Calu3 (cell line): ENCODE measurements around the gene DAB2. TPM values are rescaled to one million over a fixed set of nuclear protein-coding genes. Genes with fewer than 3 reads are reported as not detected.
"Not testable (repeated sequence)": the region's sequence is repeated elsewhere in the genome, so short reads cannot be mapped to it uniquely, and the experiment has no call there.

Source experiments
- BruUV-seq: library from RNA; stranded (reverse); fragments of 400-500 nt; replicated peaks from 2 replicates; lab custom pipeline; 2021; lab: Mats Ljungman, UMichigan
- CTCF ChIA-PET: fragments of 300-600 bp; sonication (Branson Sonifier 250); formaldehyde crosslinking; loops from one replicate; lab custom pipeline; 2022; ENCODE audit warnings: antibody characterized with exemption; lab: Charles Lee
- DNase-seq: peaks from one replicate; pipeline ENCODE4 v3.0.0; 2022
- H3K27ac Mint-ChIP-seq: one replicate; pipeline ENCODE4 v1.8.0; 2022; ENCODE audit warnings: mixed read lengths; ENCODE audit not compliant: unreplicated experiment
- H3K27me3 Mint-ChIP-seq: one replicate; pipeline ENCODE4 v1.8.0; 2022; ENCODE audit warnings: mixed read lengths; ENCODE audit not compliant: unreplicated experiment
- H3K36me3 Mint-ChIP-seq: one replicate; pipeline ENCODE4 v1.8.0; 2022; ENCODE audit warnings: mild to moderate bottlenecking, moderate library complexity, mixed read lengths; ENCODE audit not compliant: insufficient read depth, unreplicated experiment
- H3K4me1 Mint-ChIP-seq: one replicate; pipeline ENCODE4 v1.8.0; 2022; ENCODE audit warnings: mild to moderate bottlenecking, low read depth, mixed read lengths; ENCODE audit not compliant: unreplicated experiment
- H3K4me3 Mint-ChIP-seq: one replicate; pipeline ENCODE4 v1.8.0; 2022; ENCODE audit warnings: mild to moderate bottlenecking, low read depth, moderate library complexity, mixed read lengths; ENCODE audit not compliant: unreplicated experiment
- H3K9me3 Mint-ChIP-seq: one replicate; pipeline ENCODE4 v1.8.0; 2022; ENCODE audit warnings: low read depth, mixed read lengths; ENCODE audit not compliant: unreplicated experiment
- intact Hi-C: fragments of 100-400 bp; cut with micrococcal nuclease; formaldehyde crosslinking; loops from one replicate; pipeline ENCODE4 v1.10.0; 2022; ENCODE audit not compliant: unreplicated experiment
- total RNA-seq: library from RNA; stranded (reverse); gene quantifications from 2 replicates; pipeline ENCODE4 v1.2.3, GENCODE V29; 2022
- TF ChIP-seq, protein P1 (sequence below): fragments of 200-600 bp; IDR thresholded peaks from one replicate; pipeline ENCODE4 v1.8.0; 2022; ENCODE audit warnings: antibody characterized with exemption; ENCODE audit not compliant: unreplicated experiment

DAB2 gene
- total RNA-seq, 1 experiment from 2014 or later = 12.4 TPM

DNA sequence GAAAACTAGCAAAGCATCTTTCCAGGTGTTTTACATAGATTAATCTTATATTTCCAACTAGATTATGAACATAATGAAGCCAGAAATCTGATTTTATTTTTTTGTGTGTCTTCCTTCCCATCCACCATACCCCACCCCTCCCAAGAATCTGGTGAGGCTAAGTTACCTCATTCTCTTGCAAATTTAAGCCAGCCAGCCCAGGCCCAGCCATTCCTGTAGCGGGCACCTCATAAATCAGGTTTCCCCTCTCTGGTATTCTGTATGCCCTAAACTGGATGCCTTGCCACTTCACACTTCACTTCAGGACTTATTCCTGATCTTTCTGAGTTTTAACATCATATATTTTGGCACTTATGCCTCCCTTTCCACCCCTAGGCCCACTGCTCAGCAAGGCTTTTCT, 82.3 kb downstream of the DAB2 start:
- Mint-ChIP-seq H3K4me3 (no peak overlapping the region), H3K27ac (no peak overlapping the region), H3K9me3 (peaks cover 4% of the 10 kb centered on the region), H3K27me3 (no peaks in the 10 kb centered on the region), H3K36me3 (no peaks in the 10 kb centered on the region), H3K4me1 (peaks cover 13% of the 10 kb centered on the region)
- TF ChIP-seq, protein P1, sequence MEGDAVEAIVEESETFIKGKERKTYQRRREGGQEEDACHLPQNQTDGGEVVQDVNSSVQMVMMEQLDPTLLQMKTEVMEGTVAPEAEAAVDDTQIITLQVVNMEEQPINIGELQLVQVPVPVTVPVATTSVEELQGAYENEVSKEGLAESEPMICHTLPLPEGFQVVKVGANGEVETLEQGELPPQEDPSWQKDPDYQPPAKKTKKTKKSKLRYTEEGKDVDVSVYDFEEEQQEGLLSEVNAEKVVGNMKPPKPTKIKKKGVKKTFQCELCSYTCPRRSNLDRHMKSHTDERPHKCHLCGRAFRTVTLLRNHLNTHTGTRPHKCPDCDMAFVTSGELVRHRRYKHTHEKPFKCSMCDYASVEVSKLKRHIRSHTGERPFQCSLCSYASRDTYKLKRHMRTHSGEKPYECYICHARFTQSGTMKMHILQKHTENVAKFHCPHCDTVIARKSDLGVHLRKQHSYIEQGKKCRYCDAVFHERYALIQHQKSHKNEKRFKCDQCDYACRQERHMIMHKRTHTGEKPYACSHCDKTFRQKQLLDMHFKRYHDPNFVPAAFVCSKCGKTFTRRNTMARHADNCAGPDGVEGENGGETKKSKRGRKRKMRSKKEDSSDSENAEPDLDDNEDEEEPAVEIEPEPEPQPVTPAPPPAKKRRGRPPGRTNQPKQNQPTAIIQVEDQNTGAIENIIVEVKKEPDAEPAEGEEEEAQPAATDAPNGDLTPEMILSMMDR = no peak
- CTCF ChIA-PET = no interaction called here
- intact Hi-C loops = no loop called here
- no peak for DNase-seq
- BruUV-seq = no TSS peak

DNA sequence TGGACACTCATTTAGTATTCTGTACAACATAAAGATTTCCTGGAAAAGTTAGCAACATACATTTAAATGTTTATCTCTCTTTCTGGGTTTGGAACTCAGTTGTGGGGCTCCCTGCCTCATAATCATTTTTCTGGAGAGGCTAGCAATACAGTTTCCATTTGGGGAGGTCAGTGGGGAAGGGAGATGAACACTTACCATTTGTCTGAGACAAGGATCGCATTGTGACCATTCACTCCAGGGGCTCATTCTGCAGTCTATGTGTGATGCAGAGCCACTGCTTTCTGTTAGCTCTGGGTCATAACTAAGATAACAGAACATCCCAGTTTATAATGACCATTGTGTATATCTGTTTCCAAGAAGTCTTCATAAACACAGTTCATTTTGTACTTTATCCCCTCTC, 82.9 kb downstream of the DAB2 start:
- Mint-ChIP-seq H3K27ac (no peak overlapping the region), H3K36me3 (no peaks in the 10 kb centered on the region), H3K9me3 (peaks cover 4% of the 10 kb centered on the region), H3K4me3 (no peak overlapping the region), H3K27me3 (no peaks in the 10 kb centered on the region), H3K4me1 (peaks cover 13% of the 10 kb centered on the region)
- TF ChIP-seq, protein P1 = no peak
- BruUV-seq = no TSS peak
- DNase-seq = no peak
- intact Hi-C loops = no loop called here
- CTCF ChIA-PET = no interaction called here

DNA sequence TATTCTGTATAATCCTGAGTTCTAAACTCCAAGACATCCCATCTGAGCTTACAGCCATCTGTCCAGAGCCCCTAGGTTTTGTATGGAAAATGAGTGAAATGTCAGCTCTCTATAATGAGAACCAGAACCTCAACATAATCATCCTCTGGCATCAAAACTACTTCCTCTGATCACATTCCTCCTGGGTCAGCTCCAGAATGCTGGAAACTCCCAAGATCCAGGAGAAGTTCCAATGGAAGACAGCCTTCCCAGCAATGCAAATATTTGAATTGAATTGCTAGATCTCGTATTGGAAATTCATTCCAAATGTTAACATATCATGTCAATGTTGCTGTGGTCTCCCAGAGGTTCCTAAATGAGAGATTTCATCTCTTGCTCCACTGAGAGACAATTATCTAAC, 84.3 kb downstream of the DAB2 start:
- H3K4me1 Mint-ChIP-seq = peaks cover 13% of the 10 kb centered on the region
- TF ChIP-seq, protein P1 = no peak
- BruUV-seq = no TSS peak
- intact Hi-C loops = no loop called here
- no peak overlapping the region for H3K27ac Mint-ChIP-seq
- peaks cover 4% of the 10 kb centered on the region for H3K9me3 Mint-ChIP-seq
- CTCF ChIA-PET = no interaction called here
- no peak for DNase-seq
- no peak overlapping the region for H3K4me3 Mint-ChIP-seq
- H3K36me3 Mint-ChIP-seq = no peaks in the 10 kb centered on the region
- H3K27me3 Mint-ChIP-seq = no peaks in the 10 kb centered on the region

DNA sequence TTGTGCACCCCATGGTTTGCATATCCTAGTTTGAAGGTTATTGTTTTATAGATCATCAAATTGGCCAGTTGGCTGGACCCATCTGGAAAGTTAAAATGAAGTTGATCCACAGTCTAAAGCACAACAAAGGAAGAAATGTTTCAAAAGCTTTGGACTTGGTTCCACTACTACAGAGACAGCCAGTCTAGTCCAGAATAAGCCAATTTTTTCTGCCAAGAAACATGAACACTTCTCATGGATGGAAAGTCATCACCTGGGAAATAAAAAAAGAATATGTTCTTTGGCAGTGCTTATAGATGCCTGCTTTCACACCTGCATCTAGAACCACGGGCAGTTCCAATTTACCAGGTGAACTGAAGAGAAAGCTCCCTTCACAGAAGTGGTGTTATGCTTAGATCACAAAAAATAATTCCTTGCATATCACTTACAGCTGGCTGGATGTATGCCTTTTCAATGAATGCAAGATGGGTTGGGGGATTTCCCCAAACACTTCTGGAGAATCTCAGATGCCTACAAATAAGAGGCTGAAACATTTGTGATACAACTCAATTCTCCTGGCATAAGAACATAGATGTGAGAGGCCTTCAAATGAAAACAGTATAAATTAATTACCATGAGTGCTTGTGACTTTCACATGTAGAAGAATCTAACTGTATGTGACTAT, 87.4 kb downstream of the DAB2 start:
- Mint-ChIP-seq H3K4me3 (no peak overlapping the region), H3K4me1 (peaks cover 6% of the 10 kb centered on the region), H3K27ac (no peak overlapping the region), H3K9me3 (no peaks in the 10 kb centered on the region), H3K36me3 (no peaks in the 10 kb centered on the region), H3K27me3 (no peaks in the 10 kb centered on the region)
- BruUV-seq = no TSS peak
- no peak for DNase-seq
- intact Hi-C loops = no loop called here
- TF ChIP-seq, protein P1 = no peak
- CTCF ChIA-PET = no interaction called here

DNA sequence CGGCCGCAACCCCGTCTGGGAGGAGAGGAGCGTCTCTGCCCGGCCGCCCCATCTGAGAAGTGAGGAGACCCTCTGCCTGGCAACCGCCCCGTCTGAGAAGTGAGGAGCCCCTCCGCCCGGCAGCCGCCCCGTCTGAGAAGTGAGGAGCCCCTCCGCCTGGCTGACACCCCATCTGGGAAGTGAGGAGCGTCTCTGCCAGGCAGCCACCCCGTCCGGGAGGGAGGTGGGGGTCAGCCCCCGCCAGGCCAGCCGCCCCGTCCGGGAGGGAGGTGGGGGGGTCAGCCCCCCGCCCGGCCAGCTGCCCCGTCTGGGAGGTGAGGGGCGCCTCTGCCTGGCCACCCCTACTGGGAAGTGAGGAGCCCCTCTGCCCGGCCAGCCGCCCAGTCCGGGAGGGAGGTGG, 90.5 kb downstream of the DAB2 start:
- BruUV-seq, intact Hi-C loops, DNase-seq, H3K9me3 Mint-ChIP-seq, H3K4me1 Mint-ChIP-seq, H3K36me3 Mint-ChIP-seq, H3K27ac Mint-ChIP-seq, CTCF ChIA-PET, H3K27me3 Mint-ChIP-seq, H3K4me3 Mint-ChIP-seq: not testable (repeated sequence)
